ENCODE data around the gene SNX8.

GRCh38 chr7:2307690-2308107 is 6.5 kb downstream of the SNX8 start:
- TF ChIP-seq EZH2 (IDR thresholded peaks at IDR 0.05; ENCODE audit: borderline replicate concordance, low read depth, low read length, severe bottlenecking) (no peak), CTCF (IDR thresholded peaks at IDR 0.05; ENCODE audit: borderline replicate concordance, extremely low read depth, low read length, poor library complexity, severe bottlenecking) (no peak)
